SU-DHL-6 (cell line): ENCODE measurements around the gene CRIP2.

Experiments
- H2AFZ ChIP-seq: fragments of 200-600 bp; sonication (generic); 2 replicates; pipeline ENCODE4 v1.6.1; 2014; ENCODE audit warnings: low read depth, mild to moderate bottlenecking, moderate library complexity, mixed read lengths, antibody characterized with exemption, low read length; ENCODE audit not compliant: severe bottlenecking
- H3F3A ChIP-seq: fragments of 200-600 bp; shearing (Covaris generic); 2 replicates; pipeline ENCODE4 v1.6.0; 2016; ENCODE audit warnings: antibody characterized with exemption, mild to moderate bottlenecking; ENCODE audit not compliant: insufficient read depth
- H3K27ac ChIP-seq: fragments of 200-600 bp; sonication (generic); 2 replicates; pipeline ENCODE4 v1.5.1; 2016; ENCODE audit warnings: low read depth, mild to moderate bottlenecking, low read length, moderate library complexity, mixed read lengths
- H3K27me3 ChIP-seq: fragments of 200-600 bp; sonication (generic), shearing (Covaris generic); 2 replicates; pipeline ENCODE4 v1.6.0; 2014; ENCODE audit warnings: mild to moderate bottlenecking, low read length
- H3K36me3 ChIP-seq: fragments of 200-600 bp; sonication (generic); 2 replicates; pipeline ENCODE4 v1.6.1; 2014; ENCODE audit warnings: mild to moderate bottlenecking, low read length, mixed read lengths
- H3K4me2 ChIP-seq: fragments of 300-600, 200-600 bp; shearing (Covaris generic), sonication (generic); 2 replicates; pipeline ENCODE4 v1.6.0; 2014; ENCODE audit warnings: low read length, low read depth, mild to moderate bottlenecking; ENCODE audit not compliant: poor library complexity, severe bottlenecking
- H3K4me3 ChIP-seq: fragments of 200-600 bp; sonication (generic); 2 replicates; pipeline ENCODE4 v1.5.1; 2014; ENCODE audit warnings: antibody characterized with exemption, low read length, mild to moderate bottlenecking, mixed read lengths; ENCODE audit not compliant: insufficient read depth, poor library complexity, severe bottlenecking
- H3K79me2 ChIP-seq: fragments of 200-600 bp; sonication (generic); 2 replicates; pipeline ENCODE4 v1.6.1; 2014; ENCODE audit warnings: mild to moderate bottlenecking, low read length, moderate library complexity; ENCODE audit not compliant: insufficient read depth
- H3K9ac ChIP-seq: fragments of 200-600 bp; sonication (generic); 2 replicates; pipeline ENCODE4 v1.7.0; 2014; ENCODE audit warnings: mild to moderate bottlenecking, low read length
- H3K9me2 ChIP-seq: fragments of 200-600 bp; sonication (generic); replicated peaks from 2 replicates; pipeline ENCODE4 v1.6.1; 2014; ENCODE audit warnings: low read length; ENCODE audit not compliant: insufficient read depth
- H3K9me3 ChIP-seq: fragments of 200-600 bp; sonication (generic); 2 replicates; pipeline ENCODE4 v1.6.1; 2014; ENCODE audit warnings: low read length, mixed read lengths; ENCODE audit not compliant: insufficient read depth
- H4K20me1 ChIP-seq: fragments of 200-600 bp; sonication (generic); 2 replicates; pipeline ENCODE4 v1.6.1; 2014; ENCODE audit warnings: low read depth, mild to moderate bottlenecking, antibody characterized with exemption, low read length, moderate library complexity, mixed read lengths
- EZH2phosphoT487 ChIP-seq: fragments of 200-600 bp; sonication (generic), shearing (Covaris generic); conservative IDR thresholded peaks from 2 replicates; pipeline ENCODE4 v1.6.1; 2018; ENCODE audit warnings: mild to moderate bottlenecking, antibody characterized with exemption, low read length, moderate library complexity, mixed read lengths
- TF ChIP-seq, protein P1 (sequence below): fragments of 200-600 bp; sonication (generic); IDR thresholded peaks from one replicate; pipeline ENCODE4 v1.5.1; 2017; ENCODE audit warnings: antibody characterized with exemption, mild to moderate bottlenecking, low read length, moderate library complexity; ENCODE audit not compliant: insufficient read depth, poor library complexity, severe bottlenecking

The CRIP2 gene

DNA sequence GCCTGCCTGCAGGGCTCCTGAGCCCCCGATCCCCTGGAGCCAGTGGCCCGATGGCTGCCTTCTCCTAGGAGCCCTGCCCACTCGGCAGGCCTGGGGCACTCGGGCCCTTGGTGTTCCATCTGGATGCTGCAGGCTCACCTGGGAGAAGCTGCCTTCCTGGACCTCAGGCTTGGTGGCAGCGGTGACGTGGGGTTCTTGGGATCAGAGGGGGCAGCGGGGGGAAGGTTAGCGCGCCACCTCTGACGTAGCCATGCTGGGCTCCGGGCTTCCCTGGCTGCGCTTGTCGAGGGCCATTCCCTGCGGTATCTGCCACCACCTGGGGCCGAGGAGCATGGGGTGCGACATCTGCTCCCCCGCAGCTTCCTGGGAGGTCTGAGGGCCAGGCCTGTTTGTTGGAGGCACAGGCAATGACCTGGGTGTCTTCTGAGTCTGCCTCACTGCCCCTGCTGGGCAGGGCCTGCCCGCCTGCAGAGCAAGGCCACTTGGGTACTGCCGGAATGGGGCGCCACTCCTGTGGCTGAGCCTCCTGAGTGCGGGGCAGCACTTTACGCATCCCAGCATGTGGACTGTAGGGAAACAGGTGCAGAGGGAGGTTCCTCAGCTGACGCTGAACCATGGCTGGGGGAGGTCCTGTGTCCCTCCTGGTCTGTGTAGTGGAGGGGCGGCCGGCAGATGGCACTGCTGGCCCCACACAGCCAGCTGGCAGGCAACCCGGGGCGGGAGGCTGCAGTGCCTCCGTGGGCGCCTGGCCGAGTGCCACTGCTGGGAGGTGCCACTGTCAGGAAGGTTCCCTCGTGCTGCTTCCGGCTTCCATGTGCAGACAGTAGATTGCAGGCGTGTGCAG, 34.7 kb upstream of the CRIP2 start:
- peaks cover 3% of the 10 kb centered on the region; the same call in 1 of the 2 replicates for H4K20me1 ChIP-seq
- H3K4me2 ChIP-seq, result no peak overlapping the region
- no peaks in the 10 kb centered on the region for H3K27me3 ChIP-seq
- peaks cover 16% of the 10 kb centered on the region for H3F3A ChIP-seq
- H2AFZ ChIP-seq, result no peak overlapping the region
- H3K27ac ChIP-seq, result no peak overlapping the region
- peaks cover 56% of the 10 kb centered on the region for H3K79me2 ChIP-seq
- no peak overlapping the region for H3K9ac ChIP-seq
- peaks cover 6% of the 10 kb centered on the region; the same call in 1 of the 2 replicates for H3K36me3 ChIP-seq
- H3K9me2 ChIP-seq, result no peaks in the 10 kb centered on the region
- peaks cover 10% of the 10 kb centered on the region; the same call in 1 of the 2 replicates for H3K9me3 ChIP-seq
- TF ChIP-seq EZH2phosphoT487, result no peak
- TF ChIP-seq, protein P1, sequence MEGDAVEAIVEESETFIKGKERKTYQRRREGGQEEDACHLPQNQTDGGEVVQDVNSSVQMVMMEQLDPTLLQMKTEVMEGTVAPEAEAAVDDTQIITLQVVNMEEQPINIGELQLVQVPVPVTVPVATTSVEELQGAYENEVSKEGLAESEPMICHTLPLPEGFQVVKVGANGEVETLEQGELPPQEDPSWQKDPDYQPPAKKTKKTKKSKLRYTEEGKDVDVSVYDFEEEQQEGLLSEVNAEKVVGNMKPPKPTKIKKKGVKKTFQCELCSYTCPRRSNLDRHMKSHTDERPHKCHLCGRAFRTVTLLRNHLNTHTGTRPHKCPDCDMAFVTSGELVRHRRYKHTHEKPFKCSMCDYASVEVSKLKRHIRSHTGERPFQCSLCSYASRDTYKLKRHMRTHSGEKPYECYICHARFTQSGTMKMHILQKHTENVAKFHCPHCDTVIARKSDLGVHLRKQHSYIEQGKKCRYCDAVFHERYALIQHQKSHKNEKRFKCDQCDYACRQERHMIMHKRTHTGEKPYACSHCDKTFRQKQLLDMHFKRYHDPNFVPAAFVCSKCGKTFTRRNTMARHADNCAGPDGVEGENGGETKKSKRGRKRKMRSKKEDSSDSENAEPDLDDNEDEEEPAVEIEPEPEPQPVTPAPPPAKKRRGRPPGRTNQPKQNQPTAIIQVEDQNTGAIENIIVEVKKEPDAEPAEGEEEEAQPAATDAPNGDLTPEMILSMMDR, result no peak
- no peak overlapping the region for H3K4me3 ChIP-seq

DNA sequence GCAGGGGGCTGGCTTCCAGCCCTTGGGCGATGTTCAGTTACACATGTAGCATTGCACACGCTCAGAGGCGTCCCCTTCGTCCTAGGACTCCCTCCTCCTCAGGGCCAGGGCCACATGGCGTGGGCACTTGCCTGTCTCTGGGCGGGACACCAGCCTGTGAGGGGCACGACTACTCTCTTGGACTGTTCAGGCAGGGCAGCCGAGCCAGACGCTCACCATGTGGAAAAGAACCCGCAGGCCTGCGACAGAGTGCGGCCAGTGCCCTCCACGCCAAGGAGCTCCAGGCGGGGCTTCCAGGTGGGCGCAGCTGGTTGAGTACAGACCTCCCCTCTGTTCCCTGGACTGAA, 34.1 kb upstream of the CRIP2 start:
- Histone ChIP-seq H3K9me2 (no peaks in the 10 kb centered on the region), H3K9me3 (peaks cover 8% of the 10 kb centered on the region; the same call in 1 of the 2 replicates), H3K79me2 (peaks cover 50% of the 10 kb centered on the region), H3K9ac (no peak overlapping the region), H3K4me3 (no peak overlapping the region), H3F3A (peaks cover 10% of the 10 kb centered on the region), H3K4me2 (no peak overlapping the region), H3K36me3 (peaks cover 3% of the 10 kb centered on the region; the same call in 1 of the 2 replicates), H3K27ac (no peak overlapping the region), H2AFZ (no peak overlapping the region), H4K20me1 (peaks cover 3% of the 10 kb centered on the region; the same call in 1 of the 2 replicates), H3K27me3 (no peaks in the 10 kb centered on the region)
- no peak for TF ChIP-seq EZH2phosphoT487
- TF ChIP-seq, protein P1, result no peak

DNA sequence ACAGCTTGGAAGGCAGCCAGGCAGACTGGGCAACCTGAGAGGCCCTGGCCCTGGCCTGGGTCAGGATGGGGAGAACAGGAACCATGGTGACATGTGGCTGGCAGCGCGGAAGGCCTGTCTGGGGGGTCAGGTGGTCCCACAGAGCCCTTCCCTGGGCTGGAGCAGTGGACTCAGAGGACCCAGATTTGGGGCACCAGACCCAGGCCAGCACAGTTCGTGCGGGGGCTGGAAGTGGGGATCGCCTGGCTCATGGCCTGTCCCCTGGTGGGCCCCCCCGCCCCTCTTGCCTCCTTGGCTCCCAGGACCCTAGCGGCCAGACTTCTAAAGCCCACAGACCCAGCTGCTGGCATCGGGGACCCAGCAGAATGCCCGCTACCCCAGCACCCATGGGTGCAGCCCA, 33.6 kb upstream of the CRIP2 start:
- no peak overlapping the region for H3K4me3 ChIP-seq
- H3K27me3 ChIP-seq, result no peaks in the 10 kb centered on the region
- no peaks in the 10 kb centered on the region for H3K9me2 ChIP-seq
- TF ChIP-seq, protein P1, result no peak
- no peak for TF ChIP-seq EZH2phosphoT487
- H2AFZ ChIP-seq, result no peak overlapping the region
- no peak overlapping the region for H3K27ac ChIP-seq
- H4K20me1 ChIP-seq, result peaks cover 3% of the 10 kb centered on the region; the same call in 1 of the 2 replicates
- H3K4me2 ChIP-seq, result no peak overlapping the region
- peaks cover 7% of the 10 kb centered on the region; the same call in 1 of the 2 replicates for H3F3A ChIP-seq
- no peaks in the 10 kb centered on the region for H3K36me3 ChIP-seq
- peaks cover 46% of the 10 kb centered on the region for H3K79me2 ChIP-seq
- no peak overlapping the region for H3K9ac ChIP-seq
- peaks cover 5% of the 10 kb centered on the region; the same call in 1 of the 2 replicates for H3K9me3 ChIP-seq
